Muscle of back (tissue), 11 donors: Measurements from ENCODE around the gene DFFB. TPM values are rescaled to one million over a fixed set of nuclear protein-coding genes. Genes with fewer than 3 reads are reported as not detected.

Source experiments
- DNase-seq, 3 donors: peaks; one replicate each; pipeline versions ENCODE4 v3.0.0 to v3.0.0-alpha.2; 2013
- polyA plus RNA-seq, 10 donors: library from polyadenylated mRNA; unstranded; fragments of 120-200 nt; gene quantifications; one replicate each; pipeline ENCODE4 v1.2.1, GENCODE V29; 2013; ENCODE audit not compliant: insufficient read length in 10 of 10

The DFFB gene
- polyA plus RNA-seq, 10 donors, result 3.5 to 7.6 (median 5.0) TPM

DNA sequence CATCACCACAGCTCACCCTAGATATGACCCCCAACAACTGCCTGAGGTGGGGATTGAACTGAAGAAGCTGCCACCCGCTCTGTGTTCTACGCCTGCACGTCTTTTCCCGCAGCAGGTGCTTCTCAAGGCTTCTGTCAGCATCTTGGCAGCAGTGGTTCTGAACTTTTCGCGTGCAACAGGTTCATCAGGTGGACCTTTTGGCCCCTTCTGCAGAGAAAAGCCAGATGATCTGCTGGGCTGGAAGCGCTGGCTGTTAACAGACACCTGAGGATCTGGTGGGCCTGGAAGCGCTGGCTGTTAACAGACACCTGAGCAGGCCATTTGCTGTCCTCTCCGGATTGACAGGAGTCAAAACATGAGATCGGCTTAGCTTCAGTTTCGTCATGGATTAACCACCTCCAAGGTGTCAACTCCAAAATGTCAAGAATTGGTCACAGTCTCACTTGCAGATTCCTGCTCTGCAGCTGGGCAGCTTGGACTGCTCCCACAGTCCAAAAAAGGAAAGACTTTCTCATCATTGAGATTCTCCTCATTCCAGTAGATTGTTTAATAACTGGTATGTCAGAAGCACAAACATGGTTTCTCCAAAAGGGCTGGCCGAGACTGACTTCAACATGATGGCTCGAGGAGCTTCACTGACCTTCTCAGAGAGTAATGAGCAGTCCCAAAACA is 38.1 kb downstream of the DFFB start:
- no peak for DNase-seq

DNA sequence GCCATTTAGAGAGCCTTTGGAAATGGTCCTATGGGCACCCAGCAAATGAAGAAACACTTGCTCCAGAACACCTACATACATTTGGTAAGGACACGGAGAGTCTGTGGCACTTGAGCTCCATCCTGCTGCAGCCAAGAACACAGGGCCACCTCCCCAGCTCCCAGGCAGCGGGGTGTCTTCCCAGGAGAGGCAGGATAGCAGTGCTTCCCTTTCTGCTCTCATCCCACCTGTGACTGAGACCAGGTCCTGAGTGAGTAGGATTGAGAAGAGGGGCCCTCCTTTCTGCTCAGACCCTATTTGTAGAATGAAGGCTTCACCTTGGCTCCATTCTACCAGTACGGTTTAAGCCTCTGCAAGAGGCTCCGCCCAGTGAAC is 38.7 kb downstream of the DFFB start:
- DNase-seq, result no peak

DNA sequence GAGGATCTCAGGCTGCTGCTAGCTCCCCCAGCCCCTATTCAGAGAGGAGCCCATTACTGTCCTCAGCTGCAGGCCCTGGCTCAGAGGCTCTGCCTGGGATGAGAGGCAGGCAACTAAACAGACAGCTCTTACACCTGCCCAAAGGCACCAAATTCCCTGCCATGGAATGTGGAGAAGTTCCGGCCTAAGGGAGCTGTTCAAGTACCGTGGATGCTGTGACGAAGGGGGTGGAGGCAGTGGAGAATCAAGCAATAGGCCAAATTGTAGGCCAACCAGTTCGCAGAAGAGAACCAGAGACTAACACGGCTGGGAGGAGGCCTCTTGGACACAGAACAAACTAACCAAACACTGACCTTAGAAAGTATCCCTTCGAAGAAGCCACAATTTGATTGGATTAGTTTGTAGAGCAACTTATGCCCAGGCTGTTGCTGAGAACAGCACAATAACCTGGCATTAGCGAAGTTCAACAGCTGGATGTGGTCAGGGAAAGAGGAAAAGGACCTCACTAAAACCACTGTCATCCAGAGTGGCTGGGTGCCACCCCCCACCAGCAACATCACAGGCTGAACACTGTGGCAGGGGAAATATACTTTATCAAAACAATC is 39.2 kb downstream of the DFFB start:
- DNase-seq, result no peak

DNA sequence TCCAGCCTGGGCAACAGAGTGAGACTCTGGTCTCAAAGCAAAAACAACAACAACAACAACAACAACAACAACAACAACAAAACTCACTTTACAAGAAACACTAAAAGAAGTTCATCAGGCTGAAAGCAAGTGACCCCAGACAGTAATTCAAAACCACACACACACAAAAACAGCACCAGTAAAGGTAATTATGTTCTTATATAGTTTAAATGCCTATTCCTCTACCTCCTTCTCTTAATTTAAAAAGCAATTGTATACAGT is 41.1 kb downstream of the DFFB start:
- DNase-seq, result no peak

DNA sequence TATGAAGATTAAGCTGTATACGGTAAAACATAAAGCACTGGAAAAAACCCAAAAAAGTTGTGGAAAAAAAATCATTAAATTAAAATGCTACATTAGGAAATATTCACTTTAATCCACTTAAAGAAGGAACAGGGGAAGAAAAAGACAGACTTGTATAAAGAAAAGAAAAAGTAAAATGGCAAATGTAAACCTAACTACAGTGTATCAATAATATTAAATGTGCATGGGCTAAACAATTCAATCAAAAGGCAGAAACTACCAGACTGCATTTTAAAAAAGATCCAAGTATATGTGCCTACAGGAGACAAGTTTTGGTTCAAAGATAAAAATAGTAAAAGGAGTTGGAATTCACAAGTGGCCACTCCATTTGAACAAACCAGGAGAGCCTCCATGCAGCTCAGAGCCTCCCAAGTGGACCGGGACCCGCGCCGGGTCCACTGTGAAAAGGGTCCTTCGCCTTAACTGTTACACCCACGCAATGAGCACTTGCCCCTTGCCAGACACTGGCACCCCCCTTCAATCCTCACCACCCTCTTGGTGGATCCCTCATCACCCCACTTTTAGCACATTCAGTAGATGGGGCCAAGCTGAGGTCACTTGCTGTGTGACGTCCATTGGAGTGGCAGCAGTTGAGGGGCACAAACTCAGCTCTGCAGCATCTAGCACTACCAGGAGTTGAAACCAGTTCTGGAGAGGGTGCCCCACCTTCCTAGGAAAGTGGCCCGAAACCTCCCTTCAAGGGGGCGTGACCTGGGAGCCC is 41.9 kb downstream of the DFFB start:
- DNase-seq, result peak in 1 of 3 donors; percentile 16

DNA sequence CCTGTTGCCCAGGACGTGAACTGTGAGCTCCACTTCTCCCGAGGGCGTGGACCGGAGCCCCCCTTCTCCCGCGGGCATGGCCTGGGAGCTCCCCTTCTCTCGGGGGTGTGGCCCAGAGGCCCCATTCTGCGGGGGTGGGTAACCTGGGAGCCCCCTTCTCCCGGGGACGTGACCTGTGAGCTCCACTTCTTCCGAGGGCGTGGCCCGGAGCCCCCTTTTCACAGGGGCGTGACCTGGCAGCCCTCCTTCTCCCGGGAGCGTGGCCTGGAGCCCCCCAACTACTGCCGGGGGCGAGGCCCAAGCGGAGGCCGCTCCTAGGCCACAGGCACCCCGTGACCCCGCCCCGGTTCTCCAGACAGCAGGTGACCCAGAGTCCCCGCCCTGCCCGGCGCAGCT is 42.5 kb downstream of the DFFB start:
- DNase-seq, result no peak

DNA sequence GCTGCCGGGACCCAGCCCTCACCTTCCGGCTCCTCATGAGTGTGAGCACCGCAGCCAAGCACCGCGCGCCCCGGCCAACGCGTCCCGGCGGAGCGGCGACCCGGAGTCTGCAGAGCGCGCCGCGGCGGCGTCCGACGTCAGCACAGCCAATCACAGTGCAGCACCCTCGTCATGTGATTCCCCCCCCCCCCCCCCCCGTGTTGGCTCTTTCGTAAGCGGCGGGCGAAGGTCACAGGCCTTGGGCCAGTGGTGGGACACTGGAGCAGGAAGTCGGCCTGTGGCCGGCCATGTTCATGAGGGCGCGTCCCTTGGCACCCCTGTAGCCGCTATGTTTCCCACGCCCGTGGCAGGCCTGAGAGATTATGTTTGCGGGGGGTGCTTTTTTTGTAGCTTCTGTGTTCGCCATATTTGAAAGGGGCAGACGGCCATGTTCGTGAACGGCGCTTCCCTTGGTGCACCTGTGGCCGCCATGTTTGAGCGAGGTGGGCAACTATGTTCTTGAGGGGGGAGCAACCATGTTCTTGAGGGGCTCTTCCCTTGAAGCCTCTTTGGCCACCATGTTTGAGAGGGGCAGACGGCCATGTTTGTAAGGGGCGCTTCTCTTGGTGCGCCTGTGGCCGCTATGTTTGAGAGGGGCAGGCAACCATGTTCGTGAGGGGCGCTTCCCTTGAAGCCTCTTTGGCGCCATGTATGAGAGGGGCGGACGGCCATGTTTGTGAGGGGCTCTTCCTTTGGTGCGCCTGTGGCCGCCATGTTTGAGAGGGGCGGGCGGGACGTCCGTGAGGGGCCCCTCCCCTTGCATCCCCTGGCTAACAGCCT is 43.1 kb downstream of the DFFB start, which contains the start of gene C1orf174:
Gene C1orf174 (minus strand): TSS at position 123 of the 819 bp plus-strand sequence. CDS start 86 bp downstream, at position 37.
- peak; percentile 98 to 100 (median 99) for DNase-seq

DNA sequence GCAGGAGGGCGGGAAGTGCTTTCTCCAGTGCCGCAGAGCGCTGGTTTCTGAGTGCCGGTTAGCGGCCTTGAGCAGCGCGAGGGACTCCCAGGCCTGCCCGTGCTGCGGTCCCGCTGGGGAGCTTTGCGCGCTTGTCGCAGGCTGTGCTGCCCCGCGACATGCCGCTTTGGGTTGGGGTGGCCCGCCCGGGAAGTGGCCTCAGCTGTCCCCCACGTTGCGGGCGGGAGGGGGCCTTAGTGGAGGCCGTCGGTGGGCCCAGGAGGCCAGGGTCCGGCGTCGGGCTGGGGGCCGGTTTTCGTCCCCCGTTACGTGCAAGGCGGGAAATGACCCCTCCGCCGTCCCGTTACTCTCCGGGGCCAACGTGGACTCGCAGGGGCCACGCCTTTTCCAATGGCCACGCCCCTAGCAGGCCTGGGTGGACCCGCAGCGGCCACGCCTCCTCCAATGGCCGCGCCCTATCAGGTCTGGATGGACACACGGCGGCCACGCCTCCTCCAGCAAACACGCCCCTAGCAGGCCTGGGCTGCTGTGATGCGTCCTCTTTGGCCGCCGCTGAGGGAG is 43.8 kb downstream of the DFFB start:
- DNase-seq, result peak; percentile 97

DNA sequence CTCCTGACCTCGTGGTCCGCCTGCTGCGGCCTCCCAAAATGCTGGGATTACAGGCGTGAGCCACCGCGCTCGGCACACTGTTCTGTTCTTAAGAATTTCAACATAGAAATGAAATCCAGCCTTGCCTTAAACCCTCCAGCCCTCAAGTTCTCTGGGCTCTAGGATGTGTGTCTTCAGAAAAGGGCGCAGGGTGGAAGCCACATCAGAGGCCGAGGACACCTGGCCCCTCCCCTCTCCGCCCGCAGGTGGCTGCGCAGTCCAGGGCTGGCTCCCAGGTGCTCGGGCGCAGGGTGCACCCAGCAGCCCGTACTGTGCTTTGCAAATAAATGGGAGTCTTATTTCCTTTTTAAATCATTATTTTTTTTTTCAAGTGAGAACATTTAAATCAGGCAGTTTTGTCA is 44.8 kb downstream of the DFFB start:
- no peak for DNase-seq

DNA sequence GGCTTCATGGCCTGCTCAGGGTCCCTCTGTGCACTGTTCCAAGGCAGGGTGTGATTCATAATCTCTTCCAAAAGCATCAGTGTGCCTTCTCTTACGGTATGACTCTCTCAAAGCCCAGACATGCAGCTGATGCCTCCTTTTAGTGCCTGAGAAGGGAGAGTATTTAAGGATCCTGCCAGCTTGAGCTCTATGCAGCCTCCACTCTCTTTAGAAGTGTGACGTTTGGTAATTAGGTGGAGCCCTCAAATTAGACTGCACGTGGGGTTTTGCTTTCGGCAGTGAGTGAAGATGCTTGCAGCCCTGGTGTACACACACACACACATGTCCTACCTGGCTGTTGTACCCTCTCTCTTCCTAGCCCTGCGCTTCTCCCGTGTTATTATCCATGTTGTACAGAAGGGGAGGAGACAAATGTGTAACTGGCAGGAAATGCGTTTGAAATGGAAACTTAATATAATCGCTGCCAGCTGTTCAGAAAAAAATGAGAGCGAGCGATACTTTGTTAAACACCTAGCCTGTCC is 45.4 kb downstream of the DFFB start:
- peak in 1 of 3 donors; percentile 26 for DNase-seq

DNA sequence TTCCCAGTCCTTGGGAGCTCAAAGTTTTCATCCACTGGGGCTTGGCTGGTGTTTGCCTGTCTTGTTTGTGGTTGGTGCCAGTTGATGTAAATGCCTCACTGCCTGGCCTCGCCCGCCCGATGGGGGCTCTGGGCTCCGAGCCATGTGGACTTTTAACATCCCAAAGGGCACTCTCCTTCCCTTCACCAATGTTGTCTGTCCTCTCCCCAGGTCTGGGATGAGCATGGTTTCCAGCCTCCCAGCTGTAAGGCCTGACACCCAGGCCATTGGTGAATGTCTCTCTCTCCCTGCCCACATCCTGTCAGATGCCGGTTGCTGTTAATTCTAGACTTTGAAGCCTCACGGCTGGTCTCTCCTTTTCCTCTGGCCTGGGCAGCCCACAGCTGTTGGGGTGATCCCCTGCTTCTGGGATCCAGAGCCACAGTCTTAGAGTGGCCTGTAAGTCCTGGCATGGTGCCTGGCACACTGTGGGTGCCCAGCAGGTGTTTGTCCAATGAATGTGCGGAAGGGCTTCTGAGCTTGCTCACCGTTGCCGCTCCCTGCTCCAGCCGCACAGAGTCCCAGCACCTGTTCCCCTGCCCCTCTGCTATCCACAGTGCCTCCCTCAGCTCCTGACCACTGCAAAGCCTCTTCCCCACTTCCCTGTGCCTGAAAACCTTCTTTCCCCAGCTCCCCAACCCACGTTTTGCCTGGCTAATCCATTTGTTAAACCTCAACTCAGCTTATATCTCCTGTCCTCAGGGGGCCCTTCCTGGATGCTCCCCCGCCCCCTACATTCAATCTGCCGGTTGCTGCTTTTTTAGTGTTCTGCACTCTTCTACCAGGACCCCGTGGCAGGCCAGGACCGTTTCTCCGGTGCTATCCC is 46.1 kb downstream of the DFFB start:
- DNase-seq, result peak; percentile 33 to 49 (median 34)

DNA sequence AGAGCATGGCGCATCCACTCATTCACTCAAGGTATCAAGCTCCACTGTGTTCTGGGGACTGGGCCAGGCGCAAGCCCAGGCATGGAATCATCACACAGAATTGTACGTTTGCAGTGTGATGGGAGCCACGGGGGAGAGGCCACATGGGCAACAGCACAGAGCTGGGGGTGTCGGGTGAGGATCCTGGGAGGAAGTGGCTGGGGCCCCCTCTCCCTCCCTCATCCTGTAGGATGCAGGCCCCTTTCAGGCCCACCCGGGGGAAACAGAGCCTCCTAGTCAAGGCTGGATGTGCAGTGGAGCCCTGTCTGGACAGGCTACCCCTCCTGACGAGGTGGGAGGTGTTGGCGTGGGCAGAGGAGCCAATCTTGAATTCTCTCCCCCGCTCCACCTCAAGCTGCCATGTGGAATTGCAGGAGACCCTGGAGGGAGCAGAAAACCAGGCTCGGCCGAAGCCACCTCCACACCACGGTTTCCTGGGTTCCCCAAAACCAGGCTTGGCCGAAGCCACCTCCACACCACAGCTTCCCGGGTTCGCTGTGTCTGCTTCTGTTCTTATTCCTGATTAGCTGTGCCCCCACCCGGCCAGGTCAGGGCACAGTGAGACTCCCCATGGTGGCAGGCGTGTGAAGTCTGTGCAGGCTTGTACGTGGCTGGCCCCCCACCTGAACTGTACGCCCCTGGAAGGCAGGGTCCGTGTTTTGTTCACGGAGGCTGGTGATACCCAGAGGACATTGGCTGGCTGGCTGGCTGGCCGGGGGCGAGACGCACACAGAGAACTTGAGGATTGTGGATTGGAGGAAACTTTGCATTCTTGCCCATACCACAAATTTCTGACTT is 46.9 kb downstream of the DFFB start:
- no peak for DNase-seq

DNA sequence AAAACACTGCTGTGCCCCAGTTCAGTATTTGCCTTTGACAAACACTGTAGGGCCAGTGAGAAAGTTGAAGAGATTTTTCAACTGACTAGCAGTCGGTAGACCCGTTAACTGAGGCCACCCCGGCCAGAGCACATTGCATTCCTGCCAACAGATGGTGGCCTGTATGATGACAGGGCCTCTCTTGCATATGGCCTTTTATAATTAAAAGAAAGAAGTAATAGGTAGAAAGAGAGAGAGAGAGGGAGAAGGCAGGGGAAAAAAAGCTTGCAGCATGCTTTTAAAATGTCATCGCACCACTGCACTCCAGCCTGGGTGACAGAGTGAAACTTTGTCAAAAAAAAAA is 47.5 kb downstream of the DFFB start:
- no peak for DNase-seq

DNA sequence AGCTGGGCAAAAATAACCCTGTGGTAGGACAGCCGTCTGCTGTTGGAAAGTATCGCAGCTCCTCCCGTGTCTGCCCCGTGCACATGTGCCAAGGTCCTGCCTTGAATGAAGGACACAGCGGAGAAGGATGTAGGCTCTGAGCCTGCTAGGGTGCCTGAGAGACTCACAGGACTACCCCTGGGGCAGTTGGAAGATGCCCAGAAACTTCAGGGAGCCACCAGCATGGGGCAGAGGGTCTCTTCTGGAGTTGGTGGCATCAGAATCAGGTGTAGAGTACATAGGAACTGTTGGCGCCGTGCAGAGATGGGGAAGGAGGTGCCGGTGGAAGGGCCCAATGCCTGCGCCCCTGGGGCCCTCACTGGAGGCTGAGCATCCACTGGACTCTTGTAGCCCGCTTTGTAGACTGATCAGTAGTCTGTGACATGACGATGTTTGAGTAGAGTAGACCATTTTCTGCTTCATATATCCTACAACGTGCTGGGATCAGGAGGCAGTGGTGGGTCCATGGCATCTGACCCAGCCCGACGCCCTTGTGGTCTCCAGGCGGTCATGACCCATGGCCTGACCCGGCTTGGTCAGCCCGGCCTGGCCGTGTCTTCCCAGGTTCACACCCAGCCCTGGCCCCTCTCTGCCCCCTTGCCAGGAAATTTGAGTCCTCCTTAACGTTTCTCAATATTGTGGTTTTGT is 48.1 kb downstream of the DFFB start:
- DNase-seq, result no peak

DNA sequence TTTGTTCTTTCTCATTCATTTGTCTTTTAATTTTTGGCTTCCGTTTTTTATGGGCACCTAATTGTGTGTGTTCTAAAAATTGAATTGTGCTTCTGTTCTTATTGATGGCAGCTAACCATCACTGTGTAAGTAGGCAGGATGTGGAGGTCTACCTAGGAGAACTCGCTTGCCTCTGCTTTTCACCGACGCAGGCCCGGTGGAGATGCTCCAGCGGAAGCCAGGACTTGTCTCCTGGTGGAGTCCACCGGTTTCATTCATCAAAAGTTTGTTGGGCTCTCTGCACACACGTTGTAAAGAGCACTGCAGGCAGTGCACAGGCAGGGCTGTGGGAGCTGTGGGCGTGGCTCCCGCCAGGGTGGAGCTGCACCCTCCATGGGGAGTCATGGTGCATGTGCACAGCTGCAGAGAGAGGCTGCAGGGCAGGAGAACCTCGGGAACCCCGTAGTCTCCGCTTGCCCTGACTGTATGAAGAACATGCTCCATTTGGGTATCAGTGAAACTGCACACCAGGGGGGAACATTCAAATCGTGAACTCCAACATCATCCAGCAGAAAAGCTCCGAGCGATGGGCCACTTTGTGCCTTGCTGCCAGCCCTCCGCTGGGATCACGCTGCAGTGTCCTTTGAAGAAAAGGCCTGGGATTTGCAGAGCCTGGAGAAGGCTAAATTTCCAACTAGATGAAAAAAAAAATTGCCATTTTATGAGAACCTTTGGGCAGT is 48.8 kb downstream of the DFFB start:
- no peak for DNase-seq

DNA sequence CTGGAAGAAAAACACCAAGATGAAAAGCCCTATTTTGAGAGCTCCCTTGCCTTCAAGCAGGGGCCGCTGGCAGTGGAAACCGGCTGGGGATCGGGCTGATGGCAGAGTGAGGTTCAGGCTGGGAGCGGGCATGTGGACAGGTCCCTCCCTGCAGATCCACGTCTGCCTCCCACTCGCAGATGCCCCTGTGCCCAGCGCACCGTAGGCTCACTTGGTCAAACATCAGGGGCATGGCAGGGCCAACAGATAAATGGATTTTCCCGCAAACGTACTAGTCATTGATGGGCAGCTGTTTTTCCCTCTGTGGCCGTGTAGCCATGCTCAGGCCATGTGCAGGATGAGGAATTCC is 49.4 kb downstream of the DFFB start:
- no peak for DNase-seq

DNA sequence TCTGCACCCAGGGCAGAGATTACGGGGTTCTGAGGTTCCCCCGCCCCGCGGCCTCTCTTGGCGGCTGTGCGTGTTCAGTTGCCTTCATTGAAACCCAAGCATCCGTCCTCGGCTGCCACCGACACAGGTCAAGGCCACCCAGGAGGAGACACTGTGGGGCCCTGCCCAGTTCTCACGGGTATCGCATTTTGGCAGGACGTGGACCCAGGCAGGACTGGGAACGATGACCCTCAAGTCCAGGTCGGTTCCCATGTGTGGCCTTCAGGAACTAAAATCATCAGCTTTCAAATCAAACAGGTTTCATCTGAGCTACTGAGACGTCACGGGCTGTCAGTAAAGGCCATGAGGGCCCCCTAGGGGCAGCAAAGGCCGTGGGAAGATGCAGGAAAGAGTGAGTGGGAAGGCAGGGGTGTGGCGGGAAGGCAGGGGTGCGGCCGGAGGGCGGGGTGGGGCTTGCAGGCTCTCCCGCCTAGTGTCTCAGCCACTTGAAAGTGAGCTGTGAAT is 49.8 kb downstream of the DFFB start:
- DNase-seq, result no peak

DNA sequence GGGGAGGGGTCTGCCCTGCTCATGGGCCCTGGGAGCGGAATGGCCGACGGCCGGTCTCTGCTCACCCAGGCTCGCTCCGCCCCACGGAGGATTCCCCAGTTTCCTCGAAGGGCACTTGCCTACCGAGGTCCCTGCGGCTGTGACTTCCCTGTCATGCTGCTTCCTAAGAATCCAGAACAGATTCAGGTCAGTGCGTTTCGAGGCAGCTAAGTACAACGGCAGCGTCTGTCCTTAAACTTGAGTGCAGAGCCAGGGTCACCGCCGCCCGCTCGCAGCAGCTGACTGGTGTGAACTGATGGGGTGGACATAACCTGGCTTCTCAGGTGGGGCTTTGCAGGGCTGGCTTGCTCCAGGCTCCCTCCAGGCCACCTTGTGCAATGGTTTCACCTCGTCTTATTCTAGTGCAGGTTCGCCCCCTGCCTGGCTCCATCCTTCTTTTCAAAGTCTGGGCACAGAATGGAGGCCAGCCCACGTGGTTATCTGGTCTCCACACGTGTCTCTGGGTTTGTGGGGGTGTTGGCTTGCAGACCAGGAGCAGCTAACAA is 50.4 kb downstream of the DFFB start:
- no peak for DNase-seq
